Sigmoid colon (tissue), 7 donors: ENCODE measurements around the gene SUPT6H. TPM values are rescaled to one million over a fixed set of nuclear protein-coding genes. Genes with fewer than 3 reads are reported as not detected.

Source experiments
- DNase-seq: peaks from one replicate; pipeline ENCODE4 v3.0.0-alpha.2; 2019
- H3K27ac ChIP-seq, 4 donors: fragments of 200-600 bp; sonication (generic); one replicate each; pipeline ENCODE4 v1.5.1; 2016 to 2019; ENCODE audit warnings: mild to moderate bottlenecking in 1 of 4
- H3K27me3 ChIP-seq, 3 donors: fragments of 200-600 bp; sonication (generic); one replicate each; pipeline ENCODE4 v1.5.1; 2019; ENCODE audit warnings: mild to moderate bottlenecking in 1 of 3
- H3K36me3 ChIP-seq, 4 donors: fragments of 200-600 bp; sonication (generic); one replicate each; pipeline ENCODE4 v1.5.1; 2016 to 2019
- H3K4me1 ChIP-seq, 4 donors: fragments of 200-600 bp; sonication (generic); one replicate each; pipeline ENCODE4 v1.5.1; 2017 to 2019
- H3K4me3 ChIP-seq, 4 donors: fragments of 200-600 bp; sonication (generic); one replicate each; pipeline ENCODE4 v1.5.1; 2017 to 2019; ENCODE audit warnings: mild to moderate bottlenecking in 2 of 4, moderate library complexity in 1 of 4
- H3K9me3 ChIP-seq, 4 donors: fragments of 200-600 bp in 3 of 4; sonication (generic) in 3 of 4; one replicate each; pipeline versions ENCODE4 v1.5.1 to v1.6.1; 2013 to 2019
- EP300 ChIP-seq, 4 donors: sonication (generic); formaldehyde crosslinking; IDR thresholded peaks; one replicate each; pipeline ENCODE4 v1.6.1; 2017; ENCODE audit warnings: antibody characterized with exemption in 4 of 4
- POLR2A ChIP-seq, 2 donors: fragments of 450-650 bp; IDR thresholded peaks; one replicate each; pipeline ENCODE4 v1.6.1; 2016; ENCODE audit warnings: antibody characterized with exemption in 2 of 2, mild to moderate bottlenecking in 2 of 2, moderate library complexity in 2 of 2
- POLR2AphosphoS5 ChIP-seq, 4 donors: sonication (generic); formaldehyde crosslinking; IDR thresholded peaks; one replicate each; pipeline ENCODE4 v1.6.1; 2017; ENCODE audit warnings: antibody characterized with exemption in 4 of 4
- WGBS, 2 donors: extraction: QIAGEN DNeasy Blood & Tissue Kit; methylation state at CpG; one replicate each; pipeline ENCODE4 v1.1.7; 2013; 5-methylcytosine and 5-hydroxymethylcytosine counted together
- intact Hi-C: fragments of 100-400 bp; cut with DNase I; formaldehyde crosslinking; loops from one replicate; pipeline ENCODE4 v1.15.1; 2023
- polyA plus RNA-seq, 3 donors: library from polyadenylated mRNA; stranded (reverse); fragments of 200-250 nt; gene quantifications; one replicate each; pipeline ENCODE4 v1.2.3, GENCODE V29; 2013
- total RNA-seq, 4 donors: library from RNA; depleted of rRNA; stranded (reverse); fragments of >200 nt; gene quantifications; one replicate each; pipeline ENCODE4 v1.1.0, GENCODE V29; 2016
- TF ChIP-seq, protein P1 (sequence below), 4 experiments: fragments of 450-650 bp in 3 of 4; fragments of 200-600 bp in 1 of 4; IDR thresholded peaks; one replicate each; pipeline ENCODE4 v1.5.1; 2016 to 2019; ENCODE audit warnings: antibody characterized with exemption in 4 of 4, mild to moderate bottlenecking in 3 of 4, moderate library complexity in 2 of 4
- donor health status: healthy with polysubstance abuse.
- donor health status: Bipolar disorder and iron deficiency.
- donor health status: healthy.

The SUPT6H gene
- total and polyA plus RNA-seq, 7 donors, result 12.0 to 75.6 (median 49.0) TPM

- 54 to 58% methylated on average over 19 of the region's 19 CpGs for WGBS, 2 donors
- H3K27ac ChIP-seq, result no peak overlapping the region
- DNase-seq, result no peak
- no peaks in the 10 kb centered on the region for H3K9me3 ChIP-seq
- no peak overlapping the region for H3K4me3 ChIP-seq
- no peaks in the 10 kb centered on the region for H3K36me3 ChIP-seq
- intact Hi-C loops, result no loop called here
- peaks cover 0 to 40% (median 36%) of the 10 kb centered on the region in 4 donors for H3K4me1 ChIP-seq
- no peaks in the 10 kb centered on the region for H3K27me3 ChIP-seq
- no peak for TF ChIP-seq POLR2AphosphoS5 (IDR thresholded peaks at IDR 0.05)
- TF ChIP-seq, protein P1, sequence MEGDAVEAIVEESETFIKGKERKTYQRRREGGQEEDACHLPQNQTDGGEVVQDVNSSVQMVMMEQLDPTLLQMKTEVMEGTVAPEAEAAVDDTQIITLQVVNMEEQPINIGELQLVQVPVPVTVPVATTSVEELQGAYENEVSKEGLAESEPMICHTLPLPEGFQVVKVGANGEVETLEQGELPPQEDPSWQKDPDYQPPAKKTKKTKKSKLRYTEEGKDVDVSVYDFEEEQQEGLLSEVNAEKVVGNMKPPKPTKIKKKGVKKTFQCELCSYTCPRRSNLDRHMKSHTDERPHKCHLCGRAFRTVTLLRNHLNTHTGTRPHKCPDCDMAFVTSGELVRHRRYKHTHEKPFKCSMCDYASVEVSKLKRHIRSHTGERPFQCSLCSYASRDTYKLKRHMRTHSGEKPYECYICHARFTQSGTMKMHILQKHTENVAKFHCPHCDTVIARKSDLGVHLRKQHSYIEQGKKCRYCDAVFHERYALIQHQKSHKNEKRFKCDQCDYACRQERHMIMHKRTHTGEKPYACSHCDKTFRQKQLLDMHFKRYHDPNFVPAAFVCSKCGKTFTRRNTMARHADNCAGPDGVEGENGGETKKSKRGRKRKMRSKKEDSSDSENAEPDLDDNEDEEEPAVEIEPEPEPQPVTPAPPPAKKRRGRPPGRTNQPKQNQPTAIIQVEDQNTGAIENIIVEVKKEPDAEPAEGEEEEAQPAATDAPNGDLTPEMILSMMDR (IDR thresholded peaks at IDR 0.05), result no peak
- TF ChIP-seq EP300 (IDR thresholded peaks at IDR 0.05), result no peak
- TF ChIP-seq POLR2A (IDR thresholded peaks at IDR 0.05), result no peak
Observed at GRCh38 chr17:28741358-28742349, 79.6 kb downstream of the SUPT6H start.

DNA sequence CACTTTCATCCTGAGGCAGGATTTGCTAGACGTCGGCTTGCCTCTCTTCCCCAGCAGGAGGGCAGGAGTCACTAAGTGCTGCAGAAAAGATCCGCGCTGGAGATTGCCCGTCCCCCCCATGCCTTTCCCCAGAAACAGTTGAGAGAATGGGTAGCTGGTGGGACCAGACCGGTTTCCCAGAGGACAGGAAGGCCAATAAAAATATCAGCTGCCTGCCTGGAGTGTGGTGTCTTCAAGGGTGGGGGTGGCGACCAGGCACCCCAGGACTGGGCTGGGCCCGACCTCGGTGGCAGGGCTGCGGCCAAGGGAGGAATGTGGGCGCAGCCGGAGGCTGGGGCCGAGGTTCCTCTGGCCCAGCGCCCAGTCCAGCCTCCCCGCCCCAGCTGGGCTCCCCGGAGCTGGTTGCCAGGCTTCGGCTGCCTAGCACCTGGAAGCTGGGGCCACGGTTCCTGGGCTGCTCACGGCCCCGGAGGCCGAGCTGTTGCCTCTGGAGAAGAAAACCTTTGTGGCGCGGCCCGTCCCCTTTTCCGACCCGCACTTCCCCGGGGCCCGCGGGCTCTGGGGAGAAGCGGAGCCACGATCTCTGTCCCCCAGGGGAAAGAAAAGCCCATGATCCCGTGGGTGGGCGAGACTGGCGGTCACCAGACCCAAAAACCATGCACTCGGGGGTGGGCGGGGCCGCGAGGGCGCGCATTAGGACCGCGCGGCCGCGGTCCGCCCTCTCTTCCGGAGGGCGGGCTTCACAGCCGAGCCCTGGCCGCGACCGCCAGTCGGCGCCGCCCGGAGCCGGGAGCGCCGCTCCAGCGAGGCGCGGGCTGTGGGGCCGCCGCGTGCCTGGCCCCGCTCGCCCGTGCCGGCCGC lies 81.5 kb downstream of the SUPT6H start, which contains the start of gene TRAF4:
Gene TRAF4 (plus strand): TSS at position 769 of the 861 bp plus-strand sequence. CDS start 102 bp downstream, outside the sequence.
- TF ChIP-seq EP300 (IDR thresholded peaks at IDR 0.05), result no peak
- TF ChIP-seq POLR2AphosphoS5 (IDR thresholded peaks at IDR 0.05), result peak in 1 of 4 donors; percentile 8
- TF ChIP-seq, protein P1 (IDR thresholded peaks at IDR 0.05), result no peak
- peak in 1 of 2 donors; percentile 20 for TF ChIP-seq POLR2A (IDR thresholded peaks at IDR 0.05)
- Histone ChIP-seq H3K27ac (peak within 1 kb of the TSS; percentile 84 to 91 (median 89)), H3K9me3 (no peaks in the 10 kb centered on the region), H3K27me3 (no peaks in the 10 kb centered on the region), H3K4me3 (peak within 1 kb of the TSS; percentile 64 to 78 (median 72)), H3K36me3 (peaks cover 0 to 8% (median 2%) of the 10 kb centered on the region in 4 donors), H3K4me1 (peaks cover 0 to 42% (median 41%) of the 10 kb centered on the region in 4 donors)
- 1 to 2% methylated on average over 70 of the region's 70 CpGs for WGBS, 2 donors
- intact Hi-C loops, result loop anchor here (1.0 kb wide), 1 partner anchor 14 kb away; no protein-coding TSS in a partner anchor
- DNase-seq, result peak; percentile 86

DNA sequence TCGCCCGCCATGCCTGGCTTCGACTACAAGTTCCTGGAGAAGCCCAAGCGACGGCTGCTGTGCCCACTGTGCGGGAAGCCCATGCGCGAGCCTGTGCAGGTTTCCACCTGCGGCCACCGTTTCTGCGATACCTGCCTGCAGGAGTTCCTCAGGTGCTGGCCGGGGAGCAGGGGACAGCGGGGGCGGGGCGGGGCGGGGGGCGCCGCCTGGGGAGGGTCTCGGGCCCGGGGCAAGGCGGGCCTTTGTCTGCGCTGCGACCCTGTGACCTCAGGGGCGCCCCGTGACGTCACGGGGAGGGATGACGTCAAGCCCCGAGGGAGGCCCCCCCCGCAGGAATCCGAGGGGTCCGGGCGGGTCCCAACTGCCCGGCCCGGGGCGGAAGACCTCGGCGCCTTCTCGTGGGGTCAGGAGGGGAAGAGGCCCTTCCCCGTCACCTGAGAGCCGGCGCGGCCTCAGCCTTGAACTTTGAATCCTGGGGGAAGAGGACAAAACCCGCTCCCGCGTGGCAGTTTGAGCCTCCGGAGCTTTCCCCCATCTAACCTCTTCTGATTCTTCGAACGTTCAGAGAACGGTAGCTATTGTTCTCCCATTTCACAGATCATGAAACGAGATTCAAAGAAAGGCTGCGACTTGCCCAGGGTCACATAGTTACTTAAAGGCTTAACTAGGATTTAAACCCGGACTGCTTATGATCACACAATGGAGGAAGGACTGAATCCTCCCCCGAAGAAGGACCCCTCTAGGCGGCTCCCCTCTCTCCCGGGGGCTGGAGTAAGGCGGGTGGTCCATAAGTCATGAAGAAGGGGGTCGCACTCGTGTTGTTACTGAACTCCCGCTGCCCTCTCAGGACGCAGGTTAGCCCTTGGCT lies 82.3 kb downstream of the SUPT6H start:
- Histone ChIP-seq H3K4me3 (peak overlapping the region; percentile 64 to 78 (median 72)), H3K36me3 (peaks cover 0 to 9% (median 4%) of the 10 kb centered on the region in 4 donors), H3K27me3 (no peaks in the 10 kb centered on the region), H3K27ac (peak overlapping the region; percentile 84 to 91 (median 89)), H3K9me3 (no peaks in the 10 kb centered on the region), H3K4me1 (peaks cover 0 to 42% (median 41%) of the 10 kb centered on the region in 4 donors)
- no peak for TF ChIP-seq EP300 (IDR thresholded peaks at IDR 0.05)
- TF ChIP-seq POLR2AphosphoS5 (IDR thresholded peaks at IDR 0.05), result peak in 2 of 4 donors; percentile 60 to 62
- WGBS, 2 donors, result 0 to 1% methylated on average over 61 of the region's 61 CpGs
- DNase-seq, result peak; percentile 74
- intact Hi-C loops, result no loop called here

DNA sequence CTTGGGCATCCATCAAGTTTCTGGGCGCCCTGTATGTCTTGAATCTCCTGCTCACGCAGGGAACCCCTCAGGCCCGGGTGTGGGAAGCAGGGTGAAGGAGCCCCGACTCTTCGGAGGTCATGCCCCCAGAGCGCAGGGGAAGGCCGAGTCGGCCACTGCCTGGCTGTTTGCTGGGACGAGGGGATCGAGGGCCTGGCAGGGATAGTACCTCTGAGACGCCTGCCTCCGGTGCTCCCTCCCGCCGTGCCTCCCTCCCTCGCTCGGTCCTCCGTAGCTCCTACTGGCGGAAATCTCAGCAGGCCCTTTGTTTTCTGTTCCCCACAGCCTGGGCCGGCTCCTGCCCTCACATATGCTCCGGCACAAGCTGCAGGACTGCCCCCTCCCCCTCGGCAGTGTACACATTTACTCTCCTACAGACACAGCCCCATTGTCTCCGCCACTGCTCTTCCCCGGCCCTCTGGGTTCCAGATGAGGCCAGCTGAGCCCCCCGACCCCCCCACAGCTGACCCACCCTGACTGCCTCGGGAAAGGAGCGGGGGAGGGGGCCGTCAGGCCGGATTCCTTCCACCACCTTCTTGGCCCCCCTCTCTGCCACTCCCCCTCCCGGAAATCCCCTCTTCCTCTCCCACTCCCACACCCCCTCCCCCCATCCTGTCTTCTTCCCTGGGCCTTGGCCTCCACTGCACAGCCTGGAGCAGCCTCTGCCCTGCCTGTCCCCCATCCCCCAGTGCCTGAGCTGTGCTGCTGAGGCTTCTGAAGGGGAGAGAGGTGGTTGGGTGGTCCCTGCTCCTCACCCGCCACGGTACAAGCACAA lies 83.2 kb downstream of the SUPT6H start:
- WGBS, 2 donors, result 1 to 3% methylated on average over 31 of the region's 31 CpGs
- DNase-seq, result peak; percentile 83
- Histone ChIP-seq H3K27ac (peak overlapping the region; percentile 84 to 91 (median 89)), H3K27me3 (no peaks in the 10 kb centered on the region), H3K4me3 (peak overlapping the region; percentile 64 to 78 (median 72)), H3K36me3 (peaks cover 0 to 9% (median 4%) of the 10 kb centered on the region in 4 donors), H3K4me1 (peaks cover 0 to 47% (median 44%) of the 10 kb centered on the region in 4 donors), H3K9me3 (no peaks in the 10 kb centered on the region)
- no peak for TF ChIP-seq EP300 (IDR thresholded peaks at IDR 0.05)
- TF ChIP-seq, protein P1 (IDR thresholded peaks at IDR 0.05), result no peak
- TF ChIP-seq POLR2A (IDR thresholded peaks at IDR 0.05), result no peak
- TF ChIP-seq POLR2AphosphoS5 (IDR thresholded peaks at IDR 0.05), result no peak
- intact Hi-C loops, result no loop called here
